IPS DF 19.7 (cell line): ENCODE results near the gene ZNF396.

Experiments
- DNase-seq: peaks from one replicate; pipeline ENCODE4 v3.0.0-alpha.2; 2013; ENCODE audit warnings: low read depth, low spot score

Gene ZNF396

DNA sequence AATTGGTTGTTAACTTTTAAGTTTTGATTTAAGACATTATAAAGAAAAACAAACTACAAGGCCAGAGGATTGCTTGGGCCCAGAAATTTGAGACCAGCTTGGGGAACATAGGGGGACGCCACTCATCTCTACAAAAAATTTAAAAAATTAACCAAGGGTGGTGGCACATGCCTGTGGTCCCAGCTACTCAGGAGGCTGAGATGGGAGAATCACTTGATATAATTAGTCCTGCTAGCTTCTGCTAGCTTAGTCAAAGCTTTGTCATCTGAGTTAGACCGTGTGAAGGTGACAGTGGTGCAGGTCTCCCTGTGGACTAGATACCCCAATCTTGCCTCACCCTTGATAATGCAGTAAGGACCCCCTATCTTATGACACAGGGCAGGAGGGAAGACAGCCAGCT, 6.0 kb upstream of the ZNF396 start:
- DNase-seq: no peak

DNA sequence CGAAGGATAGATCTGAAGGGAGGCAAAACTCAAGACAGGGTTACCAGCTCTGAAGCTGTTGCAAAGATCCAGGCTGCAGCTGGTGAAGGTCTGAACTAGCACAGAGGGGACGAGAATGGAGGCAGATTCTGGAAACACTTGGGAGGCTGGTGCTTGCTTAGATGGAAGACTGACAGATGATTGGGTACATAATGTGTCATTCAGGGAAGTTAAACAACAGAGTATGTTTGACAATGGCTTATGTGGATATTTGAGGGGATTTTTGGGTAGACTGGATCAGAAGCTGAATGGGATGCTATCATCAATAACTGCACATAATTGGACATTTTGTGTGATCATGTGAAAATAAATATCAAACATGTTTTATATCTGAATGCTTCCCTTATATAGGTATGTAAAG, 2.3 kb upstream of the ZNF396 start:
- DNase-seq: no peak

DNA sequence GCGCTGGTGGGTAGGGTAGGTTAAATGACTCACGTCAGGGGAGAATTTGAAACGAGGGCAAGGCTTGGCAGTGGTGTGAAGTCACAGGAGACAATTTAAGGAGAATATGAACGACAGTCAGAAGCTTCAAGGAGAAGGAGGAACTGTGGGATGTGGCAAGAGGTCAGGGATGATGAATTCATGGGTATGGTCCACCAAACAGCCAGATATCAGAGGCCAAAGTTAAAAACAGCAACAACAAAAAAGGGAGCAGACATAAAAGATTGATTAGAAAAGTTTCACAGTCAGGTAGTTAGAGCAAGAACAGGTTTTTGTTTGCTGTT, 1.4 kb upstream of the ZNF396 start:
- DNase-seq: no peak

DNA sequence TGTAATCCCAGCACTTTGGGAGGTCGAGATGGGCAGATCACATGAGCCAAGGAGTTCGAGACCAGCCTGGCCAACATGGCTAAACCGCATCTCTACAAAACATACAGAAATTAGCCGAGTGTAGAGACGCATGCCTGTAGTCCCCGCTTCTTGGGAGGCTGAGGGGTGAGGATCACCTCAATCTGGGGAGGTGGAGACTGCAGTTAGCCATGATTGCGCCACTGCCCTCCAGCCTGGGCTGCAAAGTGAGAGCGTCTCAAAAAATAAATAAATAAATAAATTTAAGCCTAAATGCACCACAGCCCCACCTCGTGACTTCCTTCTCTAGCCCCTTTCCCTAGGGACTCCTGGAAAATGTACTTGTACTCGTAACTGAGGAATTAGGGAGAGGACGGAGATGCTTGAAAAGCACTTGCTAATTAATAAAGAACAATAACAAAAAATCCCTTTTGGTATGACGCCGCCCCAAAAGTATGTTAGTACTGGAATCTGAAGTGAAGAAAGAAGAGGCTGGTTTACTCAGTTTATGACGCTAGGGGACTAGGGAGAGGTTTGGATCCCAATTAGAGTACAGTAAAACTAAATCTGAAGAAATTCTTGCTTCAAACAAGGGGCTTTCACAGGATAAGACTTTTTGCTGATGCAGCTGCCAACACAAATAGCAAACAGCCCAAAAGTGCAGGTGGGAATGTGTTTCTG, 887 bp upstream of the ZNF396 start:
- DNase-seq: no peak

DNA sequence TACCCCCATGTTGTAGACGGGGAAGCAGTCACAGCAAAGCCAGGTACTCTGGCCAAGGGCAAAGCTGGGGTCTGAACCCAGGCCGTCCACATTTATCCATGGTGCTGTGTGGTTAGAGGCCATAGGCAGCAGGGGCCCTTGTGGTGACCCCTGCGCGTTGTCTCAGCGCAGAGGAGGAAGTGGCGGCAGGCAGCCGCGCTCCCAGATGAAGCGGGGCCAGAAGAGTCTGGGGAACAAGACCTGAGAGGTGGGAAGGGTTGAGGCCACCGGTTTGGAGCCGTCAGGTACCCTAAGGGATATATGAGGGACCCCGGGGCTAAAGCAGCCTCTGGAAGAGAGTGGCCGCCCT, 770 bp downstream of the ZNF396 start:
- DNase-seq: no peak

DNA sequence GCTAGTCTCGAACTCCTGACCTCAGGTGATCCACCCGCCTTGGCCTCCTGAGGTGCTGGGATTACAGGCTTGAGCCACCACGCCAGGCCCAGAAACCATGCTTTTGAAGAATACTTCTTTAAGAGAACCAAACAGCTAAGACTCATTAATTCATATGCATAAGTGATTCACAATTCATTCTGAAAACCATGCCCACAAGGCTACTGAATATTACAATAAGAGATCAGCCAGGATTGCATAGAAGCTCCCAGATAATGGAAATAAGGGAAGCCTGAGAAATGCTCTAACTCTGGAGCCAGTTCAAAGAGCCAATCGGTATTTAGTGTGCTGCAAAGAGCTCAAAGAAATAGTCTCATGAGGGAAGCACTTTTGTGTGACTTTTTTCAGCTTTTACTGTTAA, 2.4 kb downstream of the ZNF396 start:
- no peak for DNase-seq

DNA sequence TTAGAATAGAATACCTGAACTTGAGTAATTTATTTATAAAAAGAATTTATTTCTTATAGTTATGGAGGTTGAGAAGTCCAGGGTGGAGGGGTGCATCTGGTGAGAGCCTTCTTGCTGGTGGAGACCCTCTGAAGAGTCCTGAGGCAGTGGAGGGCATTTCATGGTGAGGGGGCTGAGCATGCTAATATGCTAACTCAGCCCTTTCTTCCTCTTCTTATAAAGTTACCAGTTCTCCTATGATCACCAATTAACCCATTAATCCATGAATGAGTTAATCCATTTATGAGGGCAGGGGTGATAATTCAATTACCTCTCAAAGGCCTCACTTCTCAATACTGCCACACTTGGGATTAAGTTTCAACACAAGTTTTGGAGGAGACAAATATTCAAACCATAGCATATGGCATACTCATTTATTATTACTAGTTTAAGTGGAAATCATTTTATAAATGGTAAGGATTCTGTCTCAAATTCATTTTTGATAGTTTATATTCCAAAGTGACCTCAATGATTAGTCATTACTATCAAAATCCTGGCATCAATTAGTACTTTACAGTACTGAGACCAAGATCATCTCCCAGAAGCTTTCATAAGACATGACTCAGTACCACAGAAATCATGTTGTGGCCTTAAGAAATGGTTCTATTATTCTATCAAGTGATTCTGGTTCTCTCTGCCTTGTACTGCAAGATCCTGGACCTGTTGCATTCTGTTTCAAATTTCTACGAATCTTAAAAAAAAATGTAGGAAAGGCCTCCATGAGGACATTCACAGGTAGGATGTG, 5.5 kb downstream of the ZNF396 start:
- no peak for DNase-seq

DNA sequence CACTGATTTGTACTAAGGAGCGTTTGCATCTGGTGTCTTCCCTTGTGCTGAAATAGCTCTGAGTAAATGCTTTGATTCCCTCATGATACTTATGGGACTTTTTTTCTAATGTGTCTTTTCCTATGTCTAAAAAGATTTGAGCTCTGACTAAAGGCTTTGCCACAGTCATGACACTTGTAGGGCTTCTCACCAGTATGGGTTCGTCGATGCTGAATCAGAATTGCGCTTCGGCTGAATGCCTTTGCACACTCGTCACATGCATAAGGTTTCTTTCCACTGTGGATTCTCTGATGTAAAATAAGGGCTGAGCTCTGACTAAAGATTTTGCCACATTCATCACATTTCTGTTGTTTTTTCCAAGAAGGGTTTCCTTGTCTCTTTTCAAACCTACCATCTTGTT, 8.0 kb downstream of the ZNF396 start:
- DNase-seq: no peak

DNA sequence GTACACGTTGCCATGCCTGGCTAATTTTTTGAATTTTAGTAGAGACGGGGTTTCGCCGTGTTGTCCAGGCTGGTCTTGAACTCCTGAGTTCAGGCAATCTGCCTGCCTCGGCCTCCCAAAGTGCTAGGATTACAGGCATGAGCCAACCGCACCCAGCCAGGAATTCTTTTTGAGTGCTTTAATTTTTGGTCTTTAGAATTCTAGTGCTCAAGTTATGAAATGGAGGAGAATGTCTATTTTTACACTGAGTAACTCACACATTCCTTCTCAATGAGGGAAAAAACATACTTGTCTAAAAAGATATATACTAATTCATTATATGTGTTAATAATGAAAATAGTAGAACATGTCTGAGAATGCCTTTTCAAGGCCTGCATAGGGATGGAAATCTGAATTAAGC, 8.5 kb downstream of the ZNF396 start:
- DNase-seq: no peak

DNA sequence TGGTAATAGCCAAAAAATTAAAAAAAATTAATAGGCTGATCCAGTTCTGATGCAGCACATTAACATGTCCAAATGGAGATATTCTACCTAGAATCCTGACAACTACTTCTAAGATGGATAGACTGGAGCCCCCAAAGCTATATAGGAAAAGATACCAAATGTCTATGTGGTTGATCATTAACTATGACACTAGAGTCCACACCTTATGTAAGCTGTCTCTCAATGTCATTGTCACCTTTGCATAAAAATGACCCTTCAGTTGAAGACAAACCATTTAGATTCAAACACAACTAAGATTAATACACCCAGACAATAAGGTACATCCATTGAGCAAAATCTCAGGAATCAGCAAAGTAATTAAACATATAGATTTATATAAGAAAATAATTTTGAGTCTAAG, 14.6 kb downstream of the ZNF396 start:
- no peak for DNase-seq

DNA sequence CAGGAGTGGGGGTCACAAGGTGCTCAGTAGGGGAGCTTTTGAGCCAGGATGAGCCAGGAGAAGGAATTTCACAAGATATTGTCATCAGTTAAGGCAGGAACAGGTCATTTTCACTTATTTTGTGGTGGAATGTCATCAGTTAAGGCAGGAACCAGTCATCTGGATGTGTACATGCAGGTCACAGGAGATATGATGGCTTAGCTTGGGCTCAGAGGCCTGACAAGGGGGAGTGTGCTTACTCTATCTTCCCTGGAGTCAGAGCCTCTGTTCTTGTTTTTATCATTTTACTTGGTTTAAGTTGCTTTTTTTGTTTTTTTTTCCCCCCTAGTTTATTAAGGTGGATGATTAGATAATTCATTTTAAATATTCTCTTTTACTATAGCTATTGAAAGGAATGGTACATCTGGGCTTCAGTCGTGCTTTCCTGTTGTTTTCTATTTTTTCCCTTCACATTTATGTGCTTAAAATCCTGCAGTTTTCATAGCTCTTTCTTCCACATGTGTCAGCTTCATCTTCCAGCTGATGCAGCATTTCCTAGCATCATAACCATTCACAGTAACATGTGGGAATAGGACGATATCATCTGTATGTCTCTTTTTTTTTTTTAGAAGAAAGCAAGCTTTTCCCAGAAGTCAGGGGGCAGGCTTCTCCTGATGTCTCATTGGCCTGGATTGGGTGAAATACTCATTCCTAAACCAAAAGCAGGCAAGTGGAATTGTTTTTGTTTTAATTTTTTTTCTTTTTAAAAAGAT, 15.4 kb downstream of the ZNF396 start:
- no peak for DNase-seq

DNA sequence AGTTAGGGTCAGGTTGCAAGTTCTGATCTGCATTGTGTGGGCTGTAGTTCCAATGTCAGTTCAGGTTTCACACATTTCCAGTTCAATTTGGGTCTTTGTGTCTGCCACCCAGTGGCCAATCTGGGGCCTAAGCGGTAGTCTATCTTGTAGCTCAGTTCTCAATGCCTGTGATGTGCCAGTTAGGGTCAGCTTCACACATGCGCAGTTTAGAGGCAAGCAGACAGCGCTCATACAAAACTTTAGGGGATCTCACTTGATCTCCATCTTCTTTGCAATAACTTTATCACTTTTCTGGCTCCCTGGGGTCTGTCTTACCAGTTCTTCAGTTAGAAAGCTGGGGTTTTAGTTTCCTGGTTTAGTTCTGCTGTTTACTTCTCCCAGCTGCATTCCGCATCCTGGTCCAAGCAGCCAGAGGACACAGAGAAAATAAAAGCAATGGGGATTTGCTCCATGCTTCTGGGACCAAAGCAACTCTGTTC, 22.0 kb downstream of the ZNF396 start:
- DNase-seq: peak; percentile 89

DNA sequence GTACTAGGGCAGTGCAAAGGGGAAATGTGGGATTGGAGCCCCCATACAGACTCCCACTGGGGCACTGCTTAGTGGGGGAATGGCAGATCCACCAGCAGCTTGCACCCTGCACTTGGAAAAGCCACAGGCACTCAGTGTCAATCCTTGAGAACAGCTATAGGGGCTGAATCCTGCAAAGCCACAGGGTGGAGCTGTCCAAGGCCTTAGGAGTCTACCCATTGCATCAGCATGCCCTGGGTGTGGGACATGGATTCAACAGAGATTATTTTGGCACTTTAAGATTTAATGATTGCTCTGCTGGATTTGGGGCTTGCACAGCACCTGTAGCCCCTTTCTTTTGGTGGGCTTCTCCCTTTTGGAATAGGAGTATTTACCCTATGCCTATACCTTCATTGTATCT, 24.4 kb downstream of the ZNF396 start:
- no peak for DNase-seq

DNA sequence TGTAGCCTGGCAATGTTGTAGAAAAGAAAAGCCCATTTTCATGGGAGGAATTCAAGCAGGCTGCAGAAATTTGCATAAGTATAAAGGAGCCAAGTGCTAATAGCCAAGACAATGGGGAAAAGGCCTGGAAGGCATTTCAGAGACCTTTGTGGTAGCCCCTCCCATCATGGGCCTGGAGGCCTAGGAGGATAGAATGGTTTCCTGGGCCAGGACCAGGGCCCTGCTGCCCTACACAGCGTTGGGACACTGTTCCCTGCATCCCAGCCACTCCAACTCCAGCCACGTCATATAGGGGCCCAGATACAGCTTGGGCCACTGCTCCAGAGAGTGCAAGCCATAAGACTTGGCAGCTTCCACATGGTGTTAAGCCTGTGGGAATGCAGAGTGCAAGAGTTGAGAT, 24.9 kb downstream of the ZNF396 start:
- DNase-seq: no peak

DNA sequence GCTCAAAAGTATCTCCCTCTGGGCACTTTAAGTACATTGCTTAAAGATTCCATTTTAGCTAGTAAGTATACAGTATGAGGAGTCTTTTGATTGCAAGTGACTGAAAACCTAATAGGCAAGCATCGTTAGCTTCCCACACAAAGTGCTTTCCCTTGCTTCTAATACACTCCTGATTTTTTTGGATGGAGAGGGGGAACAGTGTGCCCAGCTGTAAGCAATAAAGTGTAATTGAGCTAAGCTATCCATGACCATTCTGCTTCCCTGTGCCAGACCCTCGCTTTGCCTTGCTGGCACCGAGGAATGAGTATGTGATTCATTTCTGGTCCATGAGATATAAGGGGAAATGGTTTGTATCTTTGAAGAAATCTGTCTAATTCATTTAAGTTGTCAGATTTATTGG, 29.1 kb downstream of the ZNF396 start:
- no peak for DNase-seq

DNA sequence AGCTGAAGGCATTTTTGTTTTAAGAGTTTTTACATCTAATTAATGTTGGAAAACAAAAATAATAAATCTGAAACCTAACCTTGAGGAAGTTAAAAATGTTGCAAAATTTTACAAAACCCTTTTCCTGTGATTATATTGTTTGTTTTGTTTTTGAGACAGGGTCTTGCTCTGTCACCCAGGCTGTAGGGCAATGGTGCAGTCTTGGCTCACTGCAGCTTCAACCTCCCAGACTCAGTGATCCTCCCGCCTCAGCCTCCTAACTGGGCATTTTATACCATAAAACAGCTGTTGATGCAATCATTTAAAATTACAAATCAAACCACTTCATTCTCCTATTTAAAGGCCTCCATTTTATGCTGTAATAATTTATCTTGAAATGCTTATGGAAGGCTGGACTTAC, 31.2 kb downstream of the ZNF396 start:
- no peak for DNase-seq

DNA sequence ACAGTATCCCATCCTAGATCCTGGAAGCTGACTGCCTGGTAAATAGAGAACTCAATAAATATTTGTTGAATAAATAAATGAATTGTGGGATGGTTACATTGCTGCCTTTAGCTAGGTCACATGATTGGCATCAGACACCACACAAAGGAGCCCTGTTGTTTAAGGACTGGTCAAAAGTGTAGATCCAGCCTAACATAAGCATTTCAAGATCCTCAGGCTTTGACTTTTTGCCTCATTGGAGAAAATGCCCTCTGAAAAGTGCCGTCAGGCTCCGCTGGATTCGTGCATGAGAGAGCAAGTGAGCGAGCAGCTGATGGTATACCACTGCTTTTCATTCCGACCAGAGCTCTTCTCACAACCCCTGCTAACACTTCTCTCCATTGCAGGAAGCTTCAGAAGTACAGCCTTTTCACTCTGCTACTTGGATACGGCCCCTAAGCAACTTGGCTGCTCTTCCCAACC, 31.6 kb downstream of the ZNF396 start:
- DNase-seq: no peak

DNA sequence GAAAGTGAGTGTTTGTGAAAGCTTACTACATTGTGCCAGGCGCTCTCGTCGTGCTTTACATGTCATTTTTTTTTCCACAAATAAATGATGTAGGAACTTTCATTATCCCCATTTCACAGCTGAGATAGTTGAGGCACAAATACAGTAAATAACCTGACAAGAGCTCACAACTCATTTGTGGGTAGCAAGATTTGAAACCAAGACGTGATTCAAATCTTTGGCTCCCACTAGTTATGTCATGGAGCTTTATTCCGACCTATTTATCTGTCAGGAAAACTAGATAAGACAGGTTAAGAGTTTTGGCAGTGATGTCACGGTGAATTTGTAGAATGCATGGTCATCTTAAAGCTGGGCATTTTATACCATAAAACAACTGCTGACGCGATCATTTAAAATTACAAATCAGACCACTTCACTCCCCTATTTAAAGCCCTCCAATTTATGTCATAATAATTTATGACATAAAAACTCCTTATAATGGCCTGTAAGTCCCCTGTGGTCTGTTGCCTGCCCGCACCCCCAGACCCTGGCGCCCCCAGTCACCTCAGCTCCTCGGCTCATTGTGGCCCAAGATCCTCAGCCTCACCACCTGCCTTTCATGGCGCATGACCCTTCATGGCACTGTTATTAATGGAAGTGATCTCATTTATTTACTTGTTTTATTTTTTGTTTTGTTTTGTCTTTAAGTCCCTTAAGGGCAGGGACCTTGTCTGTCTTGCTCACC, 32.2 kb downstream of the ZNF396 start:
- no peak for DNase-seq

DNA sequence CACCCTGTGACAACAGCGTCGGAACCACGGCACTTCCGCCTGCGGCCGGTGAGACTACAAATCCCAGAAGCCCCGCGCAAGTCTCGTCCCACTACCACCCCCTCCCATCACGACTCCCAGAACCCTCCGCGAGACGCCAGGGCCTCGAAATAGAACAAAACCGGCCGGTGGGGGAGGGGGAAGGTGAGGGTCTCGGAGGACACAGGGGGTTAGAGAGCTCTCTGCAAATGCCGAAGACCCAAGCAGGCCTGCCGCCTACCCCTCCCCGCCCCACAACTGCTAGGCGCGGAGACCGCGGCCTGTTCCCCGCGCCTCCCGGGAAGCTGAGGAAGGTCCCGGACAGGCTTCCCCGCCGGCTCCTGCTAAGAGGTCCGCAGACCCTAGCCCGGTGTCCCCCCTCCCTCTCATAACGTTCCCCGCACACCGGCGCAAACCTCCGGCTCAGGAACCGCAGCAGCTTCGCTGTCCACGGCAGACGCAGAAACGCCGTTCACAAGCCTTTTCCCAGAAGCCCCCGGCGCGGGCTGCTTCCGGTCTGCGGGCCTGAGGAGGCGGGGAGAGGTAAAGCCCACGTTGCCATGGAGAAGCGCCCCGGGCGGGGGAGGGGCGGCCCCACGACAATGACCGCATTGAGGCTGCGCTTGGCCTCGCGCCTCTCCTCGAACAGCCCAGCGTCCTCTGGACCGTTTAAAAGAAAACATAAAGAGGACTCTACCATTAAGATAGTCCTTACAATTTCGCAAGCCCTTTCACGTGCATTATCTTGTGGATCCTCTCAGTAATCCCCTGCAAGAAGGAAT, 33.0 kb downstream of the ZNF396 start, which contains the start of gene ZNF24:
TSS of gene ZNF24 (minus strand) at position 485 of the 800 bp plus-strand sequence. CDS start 3,770 bp downstream, outside the sequence.
- DNase-seq: peak; percentile 69

DNA sequence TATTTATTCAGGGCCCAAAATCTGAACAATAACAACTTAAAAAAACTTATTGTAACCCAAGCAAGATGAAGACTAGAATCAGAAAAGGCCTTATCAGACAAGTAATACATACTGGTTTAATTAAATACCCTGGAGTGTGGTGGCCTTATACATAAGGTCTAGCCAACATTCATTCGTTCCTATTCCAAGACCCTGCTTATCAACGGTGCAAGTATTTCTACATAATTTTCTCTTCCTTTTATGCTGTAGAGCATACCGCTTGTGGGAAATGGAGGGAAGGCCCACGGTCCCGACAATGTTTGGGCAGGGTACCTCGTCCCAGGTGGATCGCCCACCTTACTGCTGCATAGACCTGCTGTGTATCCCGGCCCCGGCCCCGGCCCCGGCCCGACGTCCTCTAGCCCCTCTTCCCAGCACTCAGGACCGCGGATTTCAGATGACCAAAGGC, 33.6 kb downstream of the ZNF396 start:
- no peak for DNase-seq

DNA sequence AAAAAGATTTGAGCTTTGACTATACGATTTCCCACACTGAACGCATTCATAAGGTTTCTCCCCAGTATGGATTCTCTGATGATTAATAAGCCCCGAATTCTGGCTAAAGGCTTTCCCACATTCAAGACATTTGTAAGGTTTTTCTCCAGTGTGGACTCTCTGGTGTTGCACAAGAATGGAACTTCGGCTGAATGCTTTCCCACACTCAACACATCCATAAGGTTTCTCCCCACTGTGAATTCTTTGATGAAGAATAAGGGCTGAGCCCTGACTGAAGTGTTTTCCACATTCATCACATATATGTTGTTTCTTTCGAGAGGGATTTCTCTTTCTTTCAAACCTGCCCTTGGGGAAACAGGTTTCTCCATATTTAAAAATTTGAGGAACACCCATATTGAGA, 39.9 kb downstream of the ZNF396 start:
- DNase-seq: no peak
